Omental fat pad (tissue), 4 donors: ENCODE measurements around the gene CEMIP. TPM values are rescaled to one million over a fixed set of nuclear protein-coding genes. Genes with fewer than 3 reads are reported as not detected.

Experiments used
- ATAC-seq: fragments of 150-250 bp; one replicate; pipeline ENCODE4 v1.9.1; 2016; ENCODE audit warnings: mild to moderate bottlenecking, moderate library complexity; ENCODE audit not compliant: low FRiP score
- DNase-seq: peaks from one replicate; pipeline ENCODE4 v3.0.0-alpha.2; 2019; ENCODE audit warnings: low spot score
- total RNA-seq, 4 donors: library from RNA; depleted of rRNA; stranded (reverse); fragments of >200 nt; gene quantifications; one replicate each; pipeline ENCODE4 v1.1.0, GENCODE V29; 2016
- TF ChIP-seq, protein P1 (sequence below), 3 donors: fragments of 450-650 bp; IDR thresholded peaks; one replicate each; pipeline ENCODE4 v1.5.1; 2016 to 2017; ENCODE audit warnings: antibody characterized with exemption in 3 of 3, mild to moderate bottlenecking in 3 of 3, moderate library complexity in 2 of 3

CEMIP gene
- total RNA-seq, 4 donors from 2014 or later, result 0.19 to 9.5 (median 1.2) TPM; not detected in 1

- TF ChIP-seq, protein P1, sequence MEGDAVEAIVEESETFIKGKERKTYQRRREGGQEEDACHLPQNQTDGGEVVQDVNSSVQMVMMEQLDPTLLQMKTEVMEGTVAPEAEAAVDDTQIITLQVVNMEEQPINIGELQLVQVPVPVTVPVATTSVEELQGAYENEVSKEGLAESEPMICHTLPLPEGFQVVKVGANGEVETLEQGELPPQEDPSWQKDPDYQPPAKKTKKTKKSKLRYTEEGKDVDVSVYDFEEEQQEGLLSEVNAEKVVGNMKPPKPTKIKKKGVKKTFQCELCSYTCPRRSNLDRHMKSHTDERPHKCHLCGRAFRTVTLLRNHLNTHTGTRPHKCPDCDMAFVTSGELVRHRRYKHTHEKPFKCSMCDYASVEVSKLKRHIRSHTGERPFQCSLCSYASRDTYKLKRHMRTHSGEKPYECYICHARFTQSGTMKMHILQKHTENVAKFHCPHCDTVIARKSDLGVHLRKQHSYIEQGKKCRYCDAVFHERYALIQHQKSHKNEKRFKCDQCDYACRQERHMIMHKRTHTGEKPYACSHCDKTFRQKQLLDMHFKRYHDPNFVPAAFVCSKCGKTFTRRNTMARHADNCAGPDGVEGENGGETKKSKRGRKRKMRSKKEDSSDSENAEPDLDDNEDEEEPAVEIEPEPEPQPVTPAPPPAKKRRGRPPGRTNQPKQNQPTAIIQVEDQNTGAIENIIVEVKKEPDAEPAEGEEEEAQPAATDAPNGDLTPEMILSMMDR (IDR thresholded peaks at IDR 0.05), result no peak
- ATAC-seq (no peak), DNase-seq (no peak)
Observed at GRCh38 chr15:80736560-80736959, 42.6 kb upstream of the CEMIP start.

- TF ChIP-seq, protein P1 (IDR thresholded peaks at IDR 0.05), result no peak
- no peak for ATAC-seq
- DNase-seq, result no peak
Observed at GRCh38 chr15:80739919-80740318, 39.3 kb upstream of the CEMIP start.

- ATAC-seq (no peak), DNase-seq (no peak)
- TF ChIP-seq, protein P1 (IDR thresholded peaks at IDR 0.05), result no peak
Observed at GRCh38 chr15:80742081-80742480, 37.1 kb upstream of the CEMIP start.

GRCh38 chr15:80743189-80743833 lies 35.9 kb upstream of the CEMIP start:
- DNase-seq, result no peak
- ATAC-seq, result no peak
- TF ChIP-seq, protein P1 (IDR thresholded peaks at IDR 0.05), result no peak

- no peak for DNase-seq
- no peak for ATAC-seq
- TF ChIP-seq, protein P1 (IDR thresholded peaks at IDR 0.05), result no peak
Observed at GRCh38 chr15:80744415-80744814, 34.8 kb upstream of the CEMIP start.

- no peak for DNase-seq
- TF ChIP-seq, protein P1 (IDR thresholded peaks at IDR 0.05), result no peak
- ATAC-seq, result no peak
Observed at GRCh38 chr15:80744826-80745225, 34.3 kb upstream of the CEMIP start.

- ATAC-seq, result no peak
- TF ChIP-seq, protein P1 (IDR thresholded peaks at IDR 0.05), result no peak
- DNase-seq, result no peak
Observed at GRCh38 chr15:80745888-80746287, 33.3 kb upstream of the CEMIP start.
